GM10266 (cell line): ENCODE measurements around the gene BCL7A.

ENCODE experiments used
- DNase-seq: peaks from one replicate; pipeline ENCODE4 v3.0.0; 2012; ENCODE audit errors: extremely low spot score
- CTCF ChIP-seq: IDR thresholded peaks from 2 replicates; pipeline ENCODE4 v1.5.1; 2012; ENCODE audit warnings: mild to moderate bottlenecking, low read depth; ENCODE audit not compliant: control insufficient read depth, insufficient read depth; ENCODE audit errors: missing control alignments

The BCL7A gene

GRCh38 chr12:121990692-121991603 is 30.7 kb upstream of the BCL7A start:
- DNase-seq: peak; percentile 72
- TF ChIP-seq CTCF: no peak

GRCh38 chr12:121992059-121992879 is 29.4 kb upstream of the BCL7A start:
- DNase-seq: peak; percentile 86
- TF ChIP-seq CTCF: no peak

- no peak for TF ChIP-seq CTCF
- DNase-seq: no peak
These were observed 25.4 kb upstream of the BCL7A start for GRCh38 chr12:121996050-121996944.

GRCh38 chr12:121996945-121997612 is 24.6 kb upstream of the BCL7A start:
- no peak for DNase-seq
- no peak for TF ChIP-seq CTCF

GRCh38 chr12:122001466-122002209 is 20.0 kb upstream of the BCL7A start:
- TF ChIP-seq CTCF: no peak
- no peak for DNase-seq
